Vagina (tissue), 2 donors: Measurements from ENCODE around the gene DENND5A. TPM values are rescaled to one million over a fixed set of nuclear protein-coding genes. Genes with fewer than 3 reads are reported as not detected.

Source experiments
- DNase-seq, 2 donors: peaks; one replicate each; pipeline ENCODE4 v3.0.0-alpha.2; 2017; ENCODE audit errors: extremely low spot score in 2 of 2
- H3K27ac ChIP-seq: fragments of 200-600 bp; sonication (generic); one replicate; pipeline ENCODE4 v1.5.1; 2019
- H3K27me3 ChIP-seq: fragments of 200-600 bp; sonication (generic); one replicate; pipeline ENCODE4 v1.5.1; 2019
- H3K36me3 ChIP-seq, 2 donors: fragments of 200-600 bp; sonication (generic); one replicate each; pipeline ENCODE4 v1.5.1; 2017 to 2019
- H3K4me1 ChIP-seq: fragments of 200-600 bp; sonication (generic); one replicate; pipeline ENCODE4 v1.5.1; 2019
- H3K4me3 ChIP-seq, 2 donors: fragments of 200-600 bp; sonication (generic); 1 replicate in 1 of 2; 2 replicates in 1 of 2; pipeline ENCODE4 v1.5.1; 2016 to 2019
- H3K9me3 ChIP-seq: fragments of 200-600 bp; sonication (generic); one replicate; pipeline ENCODE4 v1.5.1; 2019
- POLR2A ChIP-seq, 2 donors: fragments of 450-650 bp; IDR thresholded peaks; one replicate each; pipeline ENCODE4 v1.6.1; 2017; ENCODE audit warnings: antibody characterized with exemption in 2 of 2, mild to moderate bottlenecking in 2 of 2, moderate library complexity in 2 of 2
- POLR2AphosphoS5 ChIP-seq, 2 donors: sonication (generic); formaldehyde crosslinking; IDR thresholded peaks; one replicate each; pipeline ENCODE4 v1.9.0; 2017; ENCODE audit warnings: antibody characterized with exemption in 2 of 2, mild to moderate bottlenecking in 2 of 2, low read depth in 1 of 2; ENCODE audit not compliant: insufficient read depth in 1 of 2
- intact Hi-C: fragments of 100-400 bp; cut with DNase I; formaldehyde crosslinking; loops from one replicate; pipeline ENCODE4 v1.15.1; 2023
- total RNA-seq: library from RNA; depleted of rRNA; stranded (reverse); fragments of >200 nt; gene quantifications from one replicate; pipeline ENCODE4 v1.2.3, GENCODE V29; 2016
- TF ChIP-seq, protein P1 (sequence below), 3 experiments: fragments of 450-650 bp in 2 of 3; fragments of 200-600 bp in 1 of 3; sonication (generic) in 1 of 3; IDR thresholded peaks; one replicate each; pipeline ENCODE4 v1.5.1; 2017 to 2019; ENCODE audit warnings: antibody characterized with exemption in 3 of 3, mild to moderate bottlenecking in 2 of 3, moderate library complexity in 2 of 3

The DENND5A gene
- total RNA-seq, 1 donor from 2014 or later = 82.0 TPM

DNA sequence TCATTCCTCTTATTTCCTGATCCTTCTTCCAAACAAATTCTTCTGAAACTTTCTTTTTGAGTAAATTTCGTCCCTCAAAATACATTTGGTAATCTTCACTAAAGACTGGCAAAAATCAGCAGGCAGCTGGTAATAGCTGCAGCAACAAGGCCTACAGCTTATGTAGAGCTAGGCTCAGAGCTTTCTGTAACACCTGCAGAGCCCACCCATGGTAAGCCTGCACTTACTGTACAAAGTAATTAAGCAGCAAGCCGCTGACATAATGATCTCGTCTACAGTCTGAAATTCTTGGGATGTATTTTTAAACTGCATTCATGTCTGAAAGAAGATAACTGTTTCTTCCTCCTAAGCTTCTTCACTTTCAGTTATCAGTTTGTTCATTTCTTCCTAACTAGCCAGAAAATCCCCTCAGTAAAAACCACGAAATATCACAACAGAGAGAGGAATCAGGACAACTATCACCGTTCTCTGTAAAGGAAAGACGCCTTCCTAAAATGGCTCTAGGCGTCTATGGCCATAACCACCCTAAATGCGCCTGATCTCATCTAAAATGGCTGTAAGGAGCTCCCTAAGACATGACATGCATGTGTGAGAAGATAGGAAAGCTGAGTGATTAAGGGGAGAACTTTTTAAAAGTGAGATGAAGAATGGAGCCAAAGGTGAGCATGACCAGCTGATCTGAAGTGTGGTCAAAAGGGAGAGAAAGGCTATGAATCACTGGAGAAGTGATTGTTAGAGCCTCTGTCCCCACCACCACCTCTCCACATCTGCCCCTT is 56.2 kb downstream of the DENND5A start:
- intact Hi-C loops = no loop called here
- no peak for DNase-seq
- no peaks in the 10 kb centered on the region for H3K36me3 ChIP-seq
- peaks cover 16% of the 10 kb centered on the region for H3K4me1 ChIP-seq
- TF ChIP-seq POLR2A (IDR thresholded peaks at IDR 0.05) = no peak
- TF ChIP-seq POLR2AphosphoS5 (IDR thresholded peaks at IDR 0.05; ENCODE audit: insufficient read depth in 1 of 2, low read depth in 1 of 2) = no peak
- TF ChIP-seq, protein P1, sequence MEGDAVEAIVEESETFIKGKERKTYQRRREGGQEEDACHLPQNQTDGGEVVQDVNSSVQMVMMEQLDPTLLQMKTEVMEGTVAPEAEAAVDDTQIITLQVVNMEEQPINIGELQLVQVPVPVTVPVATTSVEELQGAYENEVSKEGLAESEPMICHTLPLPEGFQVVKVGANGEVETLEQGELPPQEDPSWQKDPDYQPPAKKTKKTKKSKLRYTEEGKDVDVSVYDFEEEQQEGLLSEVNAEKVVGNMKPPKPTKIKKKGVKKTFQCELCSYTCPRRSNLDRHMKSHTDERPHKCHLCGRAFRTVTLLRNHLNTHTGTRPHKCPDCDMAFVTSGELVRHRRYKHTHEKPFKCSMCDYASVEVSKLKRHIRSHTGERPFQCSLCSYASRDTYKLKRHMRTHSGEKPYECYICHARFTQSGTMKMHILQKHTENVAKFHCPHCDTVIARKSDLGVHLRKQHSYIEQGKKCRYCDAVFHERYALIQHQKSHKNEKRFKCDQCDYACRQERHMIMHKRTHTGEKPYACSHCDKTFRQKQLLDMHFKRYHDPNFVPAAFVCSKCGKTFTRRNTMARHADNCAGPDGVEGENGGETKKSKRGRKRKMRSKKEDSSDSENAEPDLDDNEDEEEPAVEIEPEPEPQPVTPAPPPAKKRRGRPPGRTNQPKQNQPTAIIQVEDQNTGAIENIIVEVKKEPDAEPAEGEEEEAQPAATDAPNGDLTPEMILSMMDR (IDR thresholded peaks at IDR 0.05) = no peak
- H3K4me3 ChIP-seq = no peak overlapping the region
- H3K27me3 ChIP-seq = no peaks in the 10 kb centered on the region
- no peak overlapping the region for H3K27ac ChIP-seq
- H3K9me3 ChIP-seq = no peaks in the 10 kb centered on the region

DNA sequence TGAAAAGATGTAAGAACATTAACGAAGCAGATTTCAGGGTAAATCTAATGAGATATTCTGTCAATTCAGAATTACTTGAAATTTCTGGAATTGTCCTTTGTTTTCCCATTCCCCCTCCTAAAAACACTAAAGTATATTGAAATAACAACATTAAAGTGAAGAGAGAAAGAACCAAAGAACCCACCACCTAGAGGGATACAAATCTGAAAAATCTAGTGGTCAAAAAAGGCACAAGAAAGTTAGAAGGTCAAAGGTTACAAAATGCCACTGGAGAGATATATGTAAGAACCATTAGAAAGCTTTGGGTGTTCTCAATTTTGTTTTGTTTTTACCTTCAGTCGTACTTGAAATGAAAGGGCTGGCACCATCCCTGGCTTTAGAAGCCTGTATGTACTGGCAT is 57.9 kb downstream of the DENND5A start:
- Histone ChIP-seq H3K4me1 (peaks cover 16% of the 10 kb centered on the region), H3K36me3 (peaks cover 0 to 8% of the 10 kb centered on the region in 2 donors), H3K4me3 (no peak overlapping the region), H3K27ac (no peak overlapping the region), H3K27me3 (no peaks in the 10 kb centered on the region), H3K9me3 (no peaks in the 10 kb centered on the region)
- DNase-seq = no peak
- intact Hi-C loops = no loop called here
- no peak for TF ChIP-seq POLR2AphosphoS5 (IDR thresholded peaks at IDR 0.05; ENCODE audit: insufficient read depth in 1 of 2, low read depth in 1 of 2)
- no peak for TF ChIP-seq POLR2A (IDR thresholded peaks at IDR 0.05)
- TF ChIP-seq, protein P1 (IDR thresholded peaks at IDR 0.05) = no peak

DNA sequence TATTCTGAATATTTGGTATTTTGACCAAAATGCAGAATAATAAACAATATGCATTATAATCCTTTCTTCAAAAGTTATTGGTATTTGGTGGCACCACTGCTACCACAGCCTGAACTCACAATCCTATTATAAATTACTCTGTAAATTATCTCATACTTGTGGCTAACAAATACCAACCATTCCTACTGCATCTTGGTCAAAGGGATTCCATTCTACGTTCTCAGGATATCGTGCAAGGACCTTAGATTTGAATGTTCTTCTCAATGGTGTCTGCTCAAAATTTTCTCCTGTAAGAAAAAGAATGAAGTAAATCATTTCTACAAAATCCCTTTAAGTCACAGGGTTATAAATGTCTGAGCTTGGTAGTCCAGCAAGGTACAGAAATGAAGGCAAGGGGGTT is 58.7 kb downstream of the DENND5A start:
- Histone ChIP-seq H3K4me3 (no peak overlapping the region), H3K27me3 (no peaks in the 10 kb centered on the region), H3K9me3 (no peaks in the 10 kb centered on the region), H3K36me3 (peaks cover 0 to 8% of the 10 kb centered on the region in 2 donors), H3K4me1 (peaks cover 16% of the 10 kb centered on the region), H3K27ac (no peak overlapping the region)
- TF ChIP-seq POLR2A (IDR thresholded peaks at IDR 0.05) = no peak
- TF ChIP-seq POLR2AphosphoS5 (IDR thresholded peaks at IDR 0.05; ENCODE audit: insufficient read depth in 1 of 2, low read depth in 1 of 2) = no peak
- TF ChIP-seq, protein P1 (IDR thresholded peaks at IDR 0.05) = no peak
- DNase-seq = no peak
- intact Hi-C loops = no loop called here

GRCh38 chr11:9203691-9204311 is 61.3 kb downstream of the DENND5A start:
- TF ChIP-seq, protein P1 (IDR thresholded peaks at IDR 0.05) = no peak
- TF ChIP-seq POLR2AphosphoS5 (IDR thresholded peaks at IDR 0.05; ENCODE audit: insufficient read depth in 1 of 2, low read depth in 1 of 2) (no peak), POLR2A (IDR thresholded peaks at IDR 0.05) (no peak)
- no peak for DNase-seq
- peaks cover 0 to 8% of the 10 kb centered on the region in 2 donors for H3K36me3 ChIP-seq
- H3K4me3 ChIP-seq = no peak overlapping the region
- intact Hi-C loops = no loop called here
- no peaks in the 10 kb centered on the region for H3K27me3 ChIP-seq
- H3K9me3 ChIP-seq = no peaks in the 10 kb centered on the region
- H3K4me1 ChIP-seq = peaks cover 5% of the 10 kb centered on the region
- no peak overlapping the region for H3K27ac ChIP-seq
